GM23248 (cell line): ENCODE measurements around the gene SMCO2. TPM values are rescaled to one million over a fixed set of nuclear protein-coding genes. Genes with fewer than 3 reads are reported as not detected.

Experiments used
- DNase-seq: peaks from one replicate; pipeline ENCODE4 v3.0.0-alpha.2; 2015
- H2AFZ ChIP-seq: fragments of 200-600 bp; sonication (generic); 2 replicates; pipeline ENCODE4 v1.6.1; 2016; ENCODE audit warnings: antibody characterized with exemption
- H3F3A ChIP-seq: fragments of 200-600 bp; sonication (generic); 2 replicates; pipeline ENCODE4 v1.6.1; 2016; ENCODE audit warnings: mild to moderate bottlenecking, antibody characterized with exemption, mixed run types; ENCODE audit not compliant: insufficient read depth
- H3K27ac ChIP-seq: fragments of 200-600 bp; sonication (generic); 2 replicates; pipeline ENCODE4 v1.5.1; 2016; ENCODE audit warnings: mild to moderate bottlenecking
- H3K27me3 ChIP-seq: fragments of 200-600 bp; sonication (generic); replicated peaks from 2 replicates; pipeline ENCODE4 v1.6.1; 2016; ENCODE audit warnings: mild to moderate bottlenecking; ENCODE audit not compliant: insufficient read depth
- H3K36me3 ChIP-seq: fragments of 200-600 bp; sonication (generic); 2 replicates; pipeline ENCODE4 v1.6.1; 2016; ENCODE audit warnings: low read depth, mild to moderate bottlenecking
- H3K4me1 ChIP-seq: fragments of 200-600 bp; sonication (generic); 2 replicates; pipeline ENCODE4 v1.6.1; 2016; ENCODE audit warnings: mild to moderate bottlenecking; ENCODE audit not compliant: insufficient read depth
- H3K4me2 ChIP-seq: fragments of 200-600 bp; sonication (generic); one replicate; pipeline ENCODE4 v1.6.1; 2016; ENCODE audit warnings: mild to moderate bottlenecking; ENCODE audit not compliant: unreplicated experiment
- H3K4me3 ChIP-seq: fragments of 200-600 bp; sonication (generic); 2 replicates; pipeline ENCODE4 v1.5.1; 2016; ENCODE audit warnings: mild to moderate bottlenecking
- H3K79me2 ChIP-seq: fragments of 200-600 bp; sonication (generic); 2 replicates; pipeline ENCODE4 v1.6.1; 2016; ENCODE audit warnings: mild to moderate bottlenecking; ENCODE audit not compliant: insufficient read depth
- H3K9ac ChIP-seq: fragments of 200-600 bp; sonication (generic); 2 replicates; pipeline ENCODE4 v1.6.1; 2016; ENCODE audit warnings: mild to moderate bottlenecking
- H3K9me2 ChIP-seq: fragments of 200-600 bp; sonication (generic); 2 replicates; pipeline ENCODE4 v1.6.1; 2016; ENCODE audit warnings: mixed run types, mild to moderate bottlenecking, moderate library complexity; ENCODE audit not compliant: insufficient read depth
- H3K9me3 ChIP-seq: fragments of 200-600 bp; sonication (generic); one replicate; pipeline ENCODE4 v1.6.1; 2017; ENCODE audit warnings: low read depth
- H4K20me1 ChIP-seq: fragments of 200-600 bp; sonication (generic); 2 replicates; pipeline ENCODE4 v1.6.0; 2016; ENCODE audit not compliant: insufficient read depth
- EZH2 ChIP-seq: fragments of 200-600 bp; sonication (generic); IDR thresholded peaks from 2 replicates; pipeline ENCODE4 v1.6.1; 2018; ENCODE audit warnings: antibody characterized with exemption, mild to moderate bottlenecking; ENCODE audit not compliant: insufficient read depth, poor library complexity, severe bottlenecking
- EZH2phosphoT487 ChIP-seq: fragments of 200-600 bp; sonication (generic); IDR thresholded peaks from 2 replicates; pipeline ENCODE4 v1.6.1; 2018; ENCODE audit warnings: antibody characterized with exemption, moderate library complexity, mild to moderate bottlenecking, low read depth; ENCODE audit not compliant: insufficient read depth
- WGBS, 2 experiments: methylation state at CpG; one replicate each; pipeline ENCODE4 v1.1.6; 2015 to 2017; ENCODE audit warnings: low lambda C conversion rate in 2 of 2, low coverage in 1 of 2; ENCODE audit errors: missing lambda C conversion rate in 2 of 2; 5-methylcytosine and 5-hydroxymethylcytosine counted together
- in situ Hi-C: fragments of 300-500 bp; cut with MboI; formaldehyde crosslinking; loops from 2 replicates; pipeline ENCODE4 v1.15.0; 2020
- polyA plus RNA-seq: library from polyadenylated mRNA; unstranded; fragments of >200 nt; fragmentation: Nextera tagmentation; extraction: Ambion mirVana; gene quantifications from 2 replicates; pipeline ENCODE4 v1.2.1, GENCODE V29; 2016
- total RNA-seq: library from RNA; depleted of rRNA; stranded (reverse); fragments of >200 nt; shearing (Covaris generic); gene quantifications from 2 replicates; pipeline ENCODE4 v1.2.3, GENCODE V29; 2014

The SMCO2 gene
- total and polyA plus RNA-seq, 2 experiments from 2014 or later, result not detected

GRCh38 chr12:27506645-27507189 lies 60.2 kb downstream of the SMCO2 start:
- Histone ChIP-seq H3K27ac (no peak overlapping the region), H3K27me3 (no peaks in the 10 kb centered on the region), H3K9ac (no peak overlapping the region), H3K9me3 (no peaks in the 10 kb centered on the region), H3K79me2 (no peaks in the 10 kb centered on the region), H3K4me3 (no peak overlapping the region), H3K9me2 (no peaks in the 10 kb centered on the region), H3K36me3 (no peaks in the 10 kb centered on the region), H3F3A (peaks cover 20% of the 10 kb centered on the region; the same call in 1 of the 2 replicates), H4K20me1 (no peaks in the 10 kb centered on the region), H2AFZ (no peak overlapping the region), H3K4me2 (no peak overlapping the region), H3K4me1 (peaks cover 26% of the 10 kb centered on the region)
- DNase-seq, result no peak
- TF ChIP-seq EZH2 (no peak), EZH2phosphoT487 (no peak)
- 94 to 96% methylated on average over 2 of the region's 2 CpGs for WGBS, 2 experiments
- in situ Hi-C loops, result no loop called here

- Histone ChIP-seq H3K9ac (no peak overlapping the region), H3K27me3 (no peaks in the 10 kb centered on the region), H3K36me3 (no peaks in the 10 kb centered on the region), H3K27ac (no peak overlapping the region), H3F3A (peaks cover 20% of the 10 kb centered on the region; the same call in 1 of the 2 replicates), H3K79me2 (no peaks in the 10 kb centered on the region), H3K4me3 (no peak overlapping the region), H3K9me3 (no peaks in the 10 kb centered on the region), H2AFZ (no peak overlapping the region), H3K4me2 (no peak overlapping the region), H3K4me1 (peaks cover 26% of the 10 kb centered on the region), H4K20me1 (no peaks in the 10 kb centered on the region), H3K9me2 (no peaks in the 10 kb centered on the region)
- 91 to 92% methylated on average over 5 of the region's 5 CpGs for WGBS, 2 experiments
- no peak for TF ChIP-seq EZH2
- DNase-seq, result no peak
- in situ Hi-C loops, result no loop called here
Observed at GRCh38 chr12:27508736-27509431, 62.3 kb downstream of the SMCO2 start.

GRCh38 chr12:27511031-27511722 lies 64.6 kb downstream of the SMCO2 start:
- H3K9ac ChIP-seq, result no peak overlapping the region
- H3K27ac ChIP-seq, result no peak overlapping the region
- TF ChIP-seq EZH2phosphoT487 (no peak), EZH2 (no peak)
- H3K36me3 ChIP-seq, result no peaks in the 10 kb centered on the region
- no peak overlapping the region for H3K4me2 ChIP-seq
- no peak overlapping the region for H3K4me3 ChIP-seq
- H3F3A ChIP-seq, result peaks cover 8% of the 10 kb centered on the region; the same call in 1 of the 2 replicates
- H3K9me2 ChIP-seq, result no peaks in the 10 kb centered on the region
- H3K27me3 ChIP-seq, result no peaks in the 10 kb centered on the region
- no peaks in the 10 kb centered on the region for H3K9me3 ChIP-seq
- DNase-seq, result peak; percentile 56
- WGBS, 2 experiments, result 69% methylated on average over 6 of the region's 6 CpGs
- H3K4me1 ChIP-seq, result peaks cover 8% of the 10 kb centered on the region
- no peaks in the 10 kb centered on the region for H3K79me2 ChIP-seq
- in situ Hi-C loops, result no loop called here
- H2AFZ ChIP-seq, result peak overlapping the region; percentile 30; the same call in 1 of the 2 replicates
- no peaks in the 10 kb centered on the region for H4K20me1 ChIP-seq

- H3K4me1 ChIP-seq, result peaks cover 8% of the 10 kb centered on the region
- H3K4me3 ChIP-seq, result no peak overlapping the region
- no peaks in the 10 kb centered on the region for H3K9me3 ChIP-seq
- peaks cover 8% of the 10 kb centered on the region; the same call in 1 of the 2 replicates for H3F3A ChIP-seq
- in situ Hi-C loops, result no loop called here
- 55 to 66% methylated on average over 3 of the region's 3 CpGs for WGBS, 2 experiments
- no peaks in the 10 kb centered on the region for H3K36me3 ChIP-seq
- H2AFZ ChIP-seq, result peak overlapping the region; percentile 30; the same call in 1 of the 2 replicates
- no peaks in the 10 kb centered on the region for H3K9me2 ChIP-seq
- no peak overlapping the region for H3K9ac ChIP-seq
- no peak overlapping the region for H3K4me2 ChIP-seq
- no peak for TF ChIP-seq EZH2
- TF ChIP-seq EZH2phosphoT487, result no peak
- no peak for DNase-seq
- no peaks in the 10 kb centered on the region for H3K79me2 ChIP-seq
- no peaks in the 10 kb centered on the region for H4K20me1 ChIP-seq
- H3K27me3 ChIP-seq, result no peaks in the 10 kb centered on the region
- H3K27ac ChIP-seq, result no peak overlapping the region
Observed at GRCh38 chr12:27511723-27512045, 65.1 kb downstream of the SMCO2 start.
